ENCODE data around the gene UQCR11.

UQCR11 gene

DNA sequence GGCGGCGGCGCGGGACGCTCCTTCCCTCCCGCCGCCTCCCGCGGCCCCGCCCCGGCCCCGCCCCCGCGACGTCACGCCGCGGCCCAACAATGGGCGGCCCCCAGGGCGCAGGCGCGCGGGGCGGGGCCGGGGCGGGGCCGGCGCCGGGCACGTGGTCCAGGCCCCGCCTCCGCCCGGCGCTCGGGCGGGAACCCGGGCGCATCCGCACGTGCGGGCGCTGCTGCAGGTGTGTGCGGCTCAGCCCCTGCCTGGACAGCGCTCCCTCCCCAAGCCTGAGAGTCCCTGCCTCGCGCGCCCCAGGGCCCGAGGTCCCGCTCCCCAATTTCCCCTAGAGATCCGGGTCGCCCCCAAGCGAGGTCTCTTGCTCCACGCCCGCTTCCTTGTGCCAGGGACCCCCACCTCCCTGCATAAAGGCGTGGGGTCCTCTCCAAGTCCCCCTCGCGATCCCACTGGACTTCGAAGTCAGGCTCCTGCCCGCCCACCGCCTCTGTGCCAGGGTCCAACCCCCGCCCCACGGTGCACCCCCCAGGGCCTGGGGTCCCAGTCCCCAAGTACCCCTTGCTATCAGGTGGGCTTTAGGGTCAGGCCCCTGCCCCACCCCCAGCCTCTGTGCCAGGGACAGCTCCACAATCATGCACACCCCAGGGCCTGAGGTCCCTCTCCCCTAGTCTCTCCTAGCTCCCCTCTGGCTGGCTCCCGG is 36.8 kb downstream of the UQCR11 start, which contains the start of gene MEX3D:
Gene MEX3D, minus strand, starts transcription at position 6 of the 700 bp plus-strand sequence. CDS start 267 bp downstream, outside the sequence.
- peak; percentile 67 to 74 for DNase-seq (ENCODE audit: low read depth in 2 of 2)

DNA sequence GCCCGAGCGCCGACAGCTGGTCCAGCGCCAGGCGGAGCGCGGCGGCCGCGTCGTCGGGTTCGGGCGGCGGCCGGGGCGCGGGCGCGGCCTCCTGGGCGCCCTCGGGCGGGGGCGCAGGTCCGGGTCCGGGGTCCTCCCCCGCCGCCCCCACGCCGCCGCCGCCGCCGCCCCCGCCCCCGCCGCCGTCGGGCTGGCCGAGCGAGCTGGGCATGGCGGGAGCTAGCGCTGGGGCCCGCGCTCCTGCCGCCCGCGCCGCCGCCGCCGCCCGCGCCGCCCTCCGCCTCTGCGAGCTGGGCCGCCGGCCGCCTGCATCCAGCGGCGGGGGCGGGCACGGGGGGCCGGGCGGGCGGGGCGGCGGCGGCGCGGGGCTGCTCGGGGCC is 37.4 kb downstream of the UQCR11 start:
- no peak for DNase-seq (ENCODE audit: low read depth in 2 of 2)

DNA sequence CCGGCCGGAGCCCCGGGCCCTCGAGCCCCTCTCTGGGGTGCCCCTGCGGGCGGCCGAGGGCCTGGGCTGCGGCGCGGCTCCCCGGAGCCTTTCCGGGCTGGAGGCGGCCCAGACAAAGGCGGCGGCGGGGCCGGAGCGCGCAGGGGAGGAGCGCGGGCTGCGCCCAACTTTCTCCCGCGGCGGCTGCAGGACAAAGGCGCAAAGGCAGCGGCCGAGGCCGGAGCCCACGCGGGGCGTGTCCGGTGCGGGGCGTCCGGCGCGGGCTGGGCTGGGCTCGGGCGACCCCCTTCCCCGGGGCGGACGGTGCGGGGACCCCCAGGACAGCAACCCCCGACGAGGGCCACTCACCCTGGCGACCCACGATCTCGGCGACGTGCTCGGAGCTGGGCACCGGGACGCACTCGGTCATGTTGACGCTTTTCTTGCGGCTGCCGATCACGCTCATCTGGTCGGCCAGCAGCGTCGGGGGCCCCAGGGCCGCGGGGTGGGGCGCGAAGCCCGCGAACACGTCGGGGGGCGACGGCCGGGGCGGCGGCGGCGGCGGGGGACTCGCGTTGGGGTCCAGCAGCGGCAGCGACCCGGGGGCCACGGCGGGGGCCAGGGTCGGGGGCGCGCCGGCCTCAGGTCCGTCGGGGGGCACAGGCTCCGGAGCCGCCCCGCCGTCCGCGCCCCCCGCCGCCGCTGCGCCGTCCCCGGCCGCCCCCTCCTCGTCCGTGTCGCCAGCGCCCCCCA is 38.0 kb downstream of the UQCR11 start:
- no peak for DNase-seq (ENCODE audit: low read depth in 2 of 2)

DNA sequence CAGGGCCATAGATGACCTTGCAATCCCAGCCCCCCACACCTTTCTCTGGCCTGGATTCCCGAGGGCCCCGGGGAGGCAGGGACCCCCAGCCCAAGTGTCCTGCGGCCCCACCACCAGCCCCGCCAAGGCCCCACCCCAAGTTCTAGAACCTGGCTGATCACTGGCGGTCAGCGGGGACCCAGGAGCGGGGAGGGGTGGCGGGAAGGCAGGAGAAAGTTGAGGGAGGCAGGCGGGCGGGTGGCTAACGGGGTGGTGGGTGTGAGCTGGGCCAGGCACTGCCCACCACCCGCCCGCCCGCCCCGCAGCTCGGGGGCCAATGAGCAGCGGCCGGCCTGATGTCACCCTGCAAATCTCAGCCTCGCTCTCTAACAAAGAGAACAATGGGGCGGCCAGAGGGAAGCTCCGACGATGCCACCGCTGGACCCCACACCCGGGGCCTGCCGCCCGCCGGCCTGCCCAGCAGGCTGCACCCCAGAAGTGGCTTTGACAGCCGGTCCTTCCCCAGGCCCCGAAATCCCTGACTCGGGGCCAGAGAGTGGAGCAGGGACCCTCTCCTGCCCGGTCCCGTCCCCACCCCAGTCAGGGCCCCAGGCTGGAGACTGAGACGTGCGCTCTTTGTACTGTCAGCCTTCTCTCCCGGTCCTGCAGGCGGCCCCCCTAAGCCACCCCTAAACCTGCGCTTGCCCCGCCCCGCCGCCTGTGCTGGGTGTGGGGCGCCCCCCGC is 38.7 kb downstream of the UQCR11 start:
- DNase-seq (ENCODE audit: low read depth in 2 of 2), result no peak

DNA sequence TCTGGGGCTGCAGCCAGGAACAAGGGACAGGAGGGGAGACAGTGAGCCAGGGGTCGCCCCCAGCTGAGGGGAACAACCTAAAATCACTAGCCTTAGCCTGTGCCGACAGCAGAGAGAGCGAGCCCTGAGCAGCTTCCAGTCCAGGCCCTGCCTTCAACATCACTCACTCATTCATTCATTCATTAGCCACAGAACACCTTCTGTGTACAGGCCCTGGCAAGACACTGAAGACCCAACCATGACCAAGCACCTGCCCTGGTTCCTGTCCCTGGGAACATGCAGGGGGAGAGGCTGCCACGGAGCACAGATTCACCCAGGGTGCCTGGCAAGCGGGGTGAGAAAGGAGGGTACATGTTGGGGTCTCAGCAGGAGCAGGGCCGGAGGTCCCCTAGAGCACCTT is 42.0 kb downstream of the UQCR11 start:
- DNase-seq (ENCODE audit: low read depth in 2 of 2), result no peak

DNA sequence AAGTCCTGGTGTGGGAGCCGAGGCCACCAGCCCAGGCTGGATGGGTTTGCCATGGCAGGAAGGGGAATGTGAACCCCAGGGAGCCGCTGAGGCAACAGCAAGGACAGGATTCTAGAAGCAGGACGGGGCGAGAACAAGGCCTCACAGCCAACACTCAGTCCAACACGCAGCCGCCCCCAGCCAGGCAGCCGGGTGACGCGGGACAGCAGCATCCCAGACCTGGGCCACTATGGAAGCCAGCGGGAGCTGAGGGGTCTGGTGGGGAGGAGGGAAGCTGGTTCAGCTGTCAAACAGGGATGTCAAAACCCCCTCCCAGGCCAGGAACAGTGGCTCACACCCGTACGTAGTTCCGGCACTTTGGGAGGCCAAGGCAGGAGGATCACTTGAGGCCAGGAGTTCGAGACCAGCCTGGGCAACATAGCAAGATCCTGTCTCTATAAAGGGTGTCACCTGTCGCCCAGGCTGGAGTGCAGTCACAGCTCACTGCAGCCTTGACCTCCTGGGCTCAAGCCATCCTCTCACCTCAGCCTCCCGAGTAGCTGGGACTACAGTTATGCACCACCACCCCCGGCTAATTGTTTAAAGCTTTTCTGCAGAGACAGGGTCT is 43.9 kb downstream of the UQCR11 start:
- no peak for DNase-seq (ENCODE audit: low read depth in 2 of 2)

DNA sequence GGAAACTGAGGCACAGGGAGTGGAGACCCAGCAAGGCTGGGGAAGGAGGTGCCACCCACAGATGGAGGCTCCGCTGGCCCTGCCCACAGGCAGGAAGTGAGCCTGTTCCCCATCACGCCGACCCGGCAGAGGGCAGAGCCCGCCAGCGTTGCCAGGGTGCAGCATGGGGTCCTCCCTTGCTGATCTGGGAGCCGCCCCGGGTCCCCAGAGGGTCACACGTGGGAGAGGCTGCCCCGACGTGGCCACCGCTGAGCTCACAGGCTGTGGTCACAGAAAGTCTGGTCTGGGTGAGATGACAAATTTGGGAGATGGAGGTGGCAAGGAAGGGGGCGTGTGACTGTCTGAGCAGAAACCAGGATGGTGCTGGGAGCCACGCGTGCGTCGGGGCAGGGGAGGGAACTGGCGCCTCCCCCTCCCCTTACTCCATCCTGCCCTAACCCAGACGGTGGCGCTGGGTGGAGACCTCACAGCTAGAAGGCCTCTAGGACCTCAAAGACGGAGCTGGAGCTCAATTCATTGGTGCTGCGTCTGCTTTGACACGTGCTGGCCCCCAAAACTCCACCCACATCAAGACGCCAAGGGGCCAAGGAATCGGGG is 44.9 kb downstream of the UQCR11 start:
- DNase-seq (ENCODE audit: low read depth in 2 of 2), result no peak

DNA sequence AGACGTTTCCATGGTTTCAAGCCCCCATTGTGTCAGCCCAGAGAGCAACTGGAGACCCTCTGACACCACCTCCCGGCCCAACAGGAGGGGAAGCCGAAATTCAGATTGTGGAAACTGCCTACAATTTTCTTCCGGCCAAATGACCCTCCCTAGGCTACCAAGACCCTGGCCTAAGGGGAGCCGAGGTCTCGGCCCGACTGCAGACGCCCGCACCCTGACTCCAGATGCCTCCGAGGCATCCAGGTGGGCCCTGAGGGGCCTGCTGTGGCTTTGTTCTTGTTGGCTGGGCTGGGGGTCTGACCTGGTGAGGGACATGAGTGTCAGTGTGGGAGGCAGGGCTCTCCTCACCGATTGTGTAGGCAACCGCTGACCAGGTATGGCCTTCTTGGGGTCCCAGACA is 46.7 kb downstream of the UQCR11 start:
- no peak for DNase-seq (ENCODE audit: low read depth in 2 of 2)

DNA sequence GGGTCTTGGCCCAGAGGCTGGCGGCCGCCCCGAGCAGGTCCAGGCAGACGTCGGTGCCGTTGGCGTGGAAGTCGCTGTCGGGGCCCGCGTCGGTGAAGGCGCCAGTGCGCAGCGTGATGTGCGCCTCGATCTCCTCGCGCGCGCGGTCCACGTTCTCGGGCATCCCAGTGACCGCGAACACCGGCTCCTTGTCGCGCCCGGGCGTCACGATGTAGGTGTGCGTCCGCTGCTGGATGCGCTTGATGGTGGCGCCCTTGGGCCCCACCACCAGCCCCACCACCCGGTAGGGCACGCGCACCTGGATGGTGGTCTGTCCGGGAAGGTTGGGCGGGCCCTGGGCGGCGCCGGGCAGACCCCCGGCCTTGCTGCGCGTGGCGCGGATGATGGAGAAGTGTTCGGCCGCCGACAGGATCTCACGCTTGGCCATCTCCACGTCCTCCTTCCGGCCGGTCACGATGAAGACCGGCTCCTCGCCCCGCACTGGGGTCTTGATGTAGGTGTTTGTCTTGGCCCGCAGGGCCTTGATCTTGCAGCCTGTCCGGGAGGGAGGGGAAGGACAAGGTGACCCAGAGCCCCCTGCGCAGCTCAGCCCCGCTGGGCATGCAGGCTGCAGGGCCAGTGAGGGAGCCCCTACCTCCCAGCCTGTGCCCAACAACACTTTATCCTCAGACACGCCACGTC is 48.7 kb downstream of the UQCR11 start:
- DNase-seq (ENCODE audit: low read depth in 2 of 2), result no peak

DNA sequence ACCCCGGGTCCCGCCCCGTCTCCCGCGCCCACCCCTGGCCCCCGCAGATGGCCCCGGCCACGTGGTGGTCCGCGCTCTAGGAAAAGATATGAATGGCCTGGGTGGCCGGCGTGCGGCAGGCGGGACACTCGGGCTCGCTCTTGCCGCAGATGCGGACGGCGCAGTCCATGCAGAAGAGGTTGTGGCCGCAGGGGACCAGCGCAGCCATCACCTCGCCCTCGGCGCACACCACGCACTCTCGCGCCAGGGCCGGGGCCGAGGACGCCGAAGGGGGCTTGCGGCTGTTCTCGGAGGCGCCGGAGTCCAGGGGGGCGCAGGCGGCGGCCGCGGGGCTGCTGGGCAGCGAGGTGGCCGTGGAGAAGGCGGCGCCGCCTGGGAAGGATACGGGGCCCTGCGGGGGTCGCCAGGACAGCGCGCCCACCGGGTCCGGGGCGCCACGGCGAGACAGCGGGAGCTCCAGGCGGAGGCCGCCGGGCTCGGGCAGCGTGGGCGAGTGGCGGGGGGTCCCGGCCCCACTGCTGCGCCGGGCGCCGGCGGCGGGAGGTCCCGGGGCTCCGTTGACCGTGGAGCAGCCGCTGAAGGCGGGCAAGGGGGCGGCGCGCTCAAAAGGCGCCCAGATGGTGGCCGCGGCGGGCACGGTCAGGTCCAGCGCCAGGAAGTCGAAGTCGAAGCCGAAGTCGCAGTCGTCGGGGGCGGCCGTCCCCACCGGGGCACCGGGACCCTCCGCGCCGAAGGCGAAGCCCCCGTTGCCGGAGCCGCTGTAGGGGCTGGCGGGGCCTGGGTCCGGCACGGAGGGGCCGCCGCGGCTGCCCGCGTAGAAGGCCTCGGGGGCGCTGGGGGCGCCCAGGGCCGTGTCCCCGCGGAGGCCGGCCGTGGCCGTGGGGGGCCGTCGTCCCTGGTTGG is 49.5 kb downstream of the UQCR11 start:
- DNase-seq (ENCODE audit: low read depth in 2 of 2), result no peak

DNA sequence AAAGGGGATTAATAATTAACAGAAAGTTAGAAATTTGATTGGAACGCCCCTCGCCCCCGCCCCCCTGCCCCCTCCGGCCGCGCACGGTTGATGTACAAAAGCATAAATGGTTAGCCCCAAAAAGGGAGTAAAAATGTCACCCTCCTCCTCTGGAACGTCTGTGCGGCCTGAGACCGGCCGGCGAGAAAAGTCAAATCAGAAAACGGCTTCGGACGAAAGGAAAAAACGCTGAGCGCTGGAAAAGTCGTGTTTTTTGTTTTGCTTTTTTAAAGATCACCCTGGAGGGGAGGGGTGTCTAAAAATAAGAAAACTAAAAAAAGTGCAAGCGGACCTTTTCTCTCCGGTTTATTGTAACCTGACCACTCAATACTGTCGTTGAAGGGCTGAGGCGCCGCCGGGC is 50.3 kb downstream of the UQCR11 start:
- no peak for DNase-seq (ENCODE audit: low read depth in 2 of 2)

DNA sequence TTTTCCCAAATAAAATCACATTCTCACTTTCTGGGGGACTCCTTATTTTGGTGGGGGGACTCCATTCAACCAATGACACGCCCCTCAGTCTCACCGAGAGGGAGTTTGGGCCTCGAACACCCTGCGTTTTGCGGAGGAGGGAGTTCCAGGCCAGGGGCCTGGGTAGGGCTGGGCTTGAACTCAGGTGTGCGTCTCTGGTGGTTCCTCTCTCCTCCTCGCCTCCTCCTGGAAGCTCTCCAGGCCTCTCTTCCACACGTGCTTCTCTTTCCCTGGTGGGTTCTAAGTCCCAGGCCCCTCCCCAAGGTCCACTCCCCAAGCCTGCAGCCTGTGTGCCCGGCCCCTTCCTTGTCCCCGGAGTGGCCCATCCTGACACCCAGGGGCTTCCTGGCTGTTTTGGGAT is 51.8 kb downstream of the UQCR11 start:
- DNase-seq (ENCODE audit: low read depth in 2 of 2), result no peak

DNA sequence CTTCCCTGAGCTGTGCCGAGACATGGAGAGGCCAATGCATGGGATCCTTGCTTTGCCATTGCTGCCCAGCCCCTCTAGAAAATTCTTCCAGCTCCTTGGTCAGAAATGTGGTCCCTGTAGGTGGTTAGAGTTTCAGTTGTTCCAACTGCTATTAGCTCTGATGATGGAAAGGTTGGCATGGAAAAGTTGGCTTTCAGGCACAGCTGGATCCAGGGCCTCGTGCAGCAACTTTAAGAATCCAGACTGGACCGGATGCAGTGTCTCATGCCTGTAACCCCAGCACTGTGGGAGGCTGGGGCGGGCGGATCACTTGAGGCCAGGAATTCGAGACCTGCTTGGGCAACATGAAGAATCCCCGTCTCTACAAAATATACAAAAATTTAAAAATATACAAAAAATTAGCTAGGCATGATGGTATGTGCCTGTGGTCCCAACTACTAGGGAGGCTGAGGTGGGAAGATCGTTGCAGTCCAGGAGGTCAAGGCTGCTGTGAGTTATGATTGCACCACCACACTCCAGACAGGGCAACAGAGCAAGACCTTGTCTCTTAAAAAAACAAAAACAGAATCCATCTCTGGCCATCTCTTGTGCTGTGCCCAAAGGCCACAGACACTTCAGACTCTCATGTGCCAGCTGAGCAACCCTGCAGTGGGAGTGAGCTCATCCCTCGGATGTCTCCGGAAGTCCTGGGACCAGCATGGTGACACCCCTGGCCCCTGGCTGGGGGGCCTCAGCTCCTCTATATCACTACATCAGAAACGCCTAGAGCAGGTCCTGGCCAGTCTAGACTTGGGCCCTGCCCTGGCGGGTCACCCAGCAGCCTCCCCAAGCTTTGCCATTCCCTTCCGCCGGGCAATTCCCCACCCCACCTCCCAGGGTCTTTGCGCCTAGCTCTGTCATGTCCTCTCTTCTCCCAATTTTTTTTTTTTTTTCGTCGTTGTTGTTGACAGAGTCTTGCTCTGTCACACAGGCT is 53.9 kb downstream of the UQCR11 start:
- DNase-seq (ENCODE audit: low read depth in 2 of 2), result no peak

DNA sequence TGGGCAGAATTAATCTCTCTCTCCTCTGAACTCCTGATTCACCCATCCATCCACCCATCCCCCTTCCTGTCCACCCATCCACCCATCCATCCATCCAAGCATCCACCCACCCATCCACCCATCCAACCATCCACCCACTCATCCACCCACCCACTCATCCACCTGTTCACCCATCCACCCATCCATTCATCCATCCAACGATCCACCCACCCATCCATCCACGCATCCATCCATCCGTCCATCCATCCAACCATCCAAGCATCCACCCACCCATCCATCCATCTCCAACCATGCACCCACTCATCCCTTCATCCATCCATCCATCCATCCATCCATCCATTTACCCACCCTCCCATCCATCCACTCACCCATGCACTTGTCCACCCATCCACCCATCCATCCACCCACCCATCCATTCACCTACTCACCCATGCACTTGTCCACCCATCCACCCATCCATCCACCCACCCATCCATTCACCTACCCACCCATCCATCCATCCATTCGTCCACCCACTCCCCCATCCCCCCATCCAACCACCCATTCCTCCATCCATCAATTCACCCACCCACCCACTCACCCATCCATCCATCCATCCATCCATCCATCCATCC is 55.8 kb downstream of the UQCR11 start:
- DNase-seq (ENCODE audit: low read depth in 2 of 2), result no peak
